Lower lobe of right lung (tissue), 2 donors: ENCODE measurements around the gene CCDC201. TPM values are rescaled to one million over a fixed set of nuclear protein-coding genes. Genes with fewer than 3 reads are reported as not detected.

Experiments
- ATAC-seq, 2 donors: fragments of 200-7000 bp; cut with Tn5 transposase; one replicate each; pipeline ENCODE4 v1.9.1; 2020 to 2022; ENCODE audit warnings: mild to moderate bottlenecking in 2 of 2, moderate library complexity in 2 of 2
- DNase-seq: peaks from one replicate; pipeline ENCODE4 v3.0.0-alpha.2; 2020
- H3K27ac ChIP-seq: fragments of 200-600 bp; one replicate; pipeline ENCODE4 v1.8.0; 2022
- H3K27me3 ChIP-seq: fragments of 200-600 bp; one replicate; pipeline ENCODE4 v1.8.0; 2022; ENCODE audit warnings: low read depth
- H3K36me3 ChIP-seq: fragments of 200-600 bp; one replicate; pipeline ENCODE4 v1.8.0; 2022; ENCODE audit warnings: mild to moderate bottlenecking
- H3K4me1 ChIP-seq: fragments of 200-600 bp; one replicate; pipeline ENCODE4 v1.8.0; 2022
- H3K4me3 ChIP-seq: fragments of 200-600 bp; one replicate; pipeline ENCODE4 v1.8.0; 2022; ENCODE audit warnings: mild to moderate bottlenecking
- H3K9me3 ChIP-seq: fragments of 200-600 bp; one replicate; pipeline ENCODE4 v1.8.0; 2022
- intact Hi-C: fragments of 100-400 bp; cut with DNase I; formaldehyde crosslinking; loops from one replicate; pipeline ENCODE4 v1.11.0; 2022
- total RNA-seq: library from RNA; stranded (reverse); fragmentation: NEBNext Ultra II Directional; extraction: Animal tissue kit (Norgen Biotek cat#: 25700); gene quantifications from one replicate; pipeline ENCODE4 v1.2.1, GENCODE V29; 2021
- TF ChIP-seq, protein P1 (sequence below): fragments of 200-600 bp; IDR thresholded peaks from one replicate; pipeline ENCODE4 v1.8.0; 2022; ENCODE audit warnings: antibody characterized with exemption, mild to moderate bottlenecking
- donor health status: DM: no; HTN: yes; CAD: no; lungs with severe emphysema.

The CCDC201 gene
- total RNA-seq, 1 donor from 2014 or later: not detected

DNA sequence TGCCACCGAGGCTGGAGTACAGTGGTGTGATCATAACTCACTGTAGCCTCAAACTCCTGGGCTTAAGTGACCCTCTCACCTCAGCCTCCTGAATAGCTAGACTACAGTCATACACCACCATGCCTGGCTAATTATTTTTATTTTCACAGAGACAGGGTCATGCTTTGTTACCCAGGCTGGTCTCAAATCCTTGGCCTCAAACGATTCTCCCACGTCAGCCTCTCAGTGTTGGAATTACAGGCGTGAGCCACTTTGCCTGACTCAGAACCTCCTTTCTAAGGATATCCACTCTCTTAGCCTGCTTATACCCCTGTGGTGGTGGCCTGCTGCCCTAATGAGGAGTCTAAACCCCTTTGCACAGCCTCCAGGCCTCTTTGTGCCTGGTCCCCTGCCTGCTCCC lies 11.3 kb upstream of the CCDC201 start:
- TF ChIP-seq, protein P1, sequence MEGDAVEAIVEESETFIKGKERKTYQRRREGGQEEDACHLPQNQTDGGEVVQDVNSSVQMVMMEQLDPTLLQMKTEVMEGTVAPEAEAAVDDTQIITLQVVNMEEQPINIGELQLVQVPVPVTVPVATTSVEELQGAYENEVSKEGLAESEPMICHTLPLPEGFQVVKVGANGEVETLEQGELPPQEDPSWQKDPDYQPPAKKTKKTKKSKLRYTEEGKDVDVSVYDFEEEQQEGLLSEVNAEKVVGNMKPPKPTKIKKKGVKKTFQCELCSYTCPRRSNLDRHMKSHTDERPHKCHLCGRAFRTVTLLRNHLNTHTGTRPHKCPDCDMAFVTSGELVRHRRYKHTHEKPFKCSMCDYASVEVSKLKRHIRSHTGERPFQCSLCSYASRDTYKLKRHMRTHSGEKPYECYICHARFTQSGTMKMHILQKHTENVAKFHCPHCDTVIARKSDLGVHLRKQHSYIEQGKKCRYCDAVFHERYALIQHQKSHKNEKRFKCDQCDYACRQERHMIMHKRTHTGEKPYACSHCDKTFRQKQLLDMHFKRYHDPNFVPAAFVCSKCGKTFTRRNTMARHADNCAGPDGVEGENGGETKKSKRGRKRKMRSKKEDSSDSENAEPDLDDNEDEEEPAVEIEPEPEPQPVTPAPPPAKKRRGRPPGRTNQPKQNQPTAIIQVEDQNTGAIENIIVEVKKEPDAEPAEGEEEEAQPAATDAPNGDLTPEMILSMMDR: no peak
- ATAC-seq (no peak), DNase-seq (no peak)
- H3K36me3 ChIP-seq: no peaks in the 10 kb centered on the region
- H3K4me1 ChIP-seq: peaks cover 8% of the 10 kb centered on the region
- H3K27ac ChIP-seq: no peak overlapping the region
- no peaks in the 10 kb centered on the region for H3K9me3 ChIP-seq
- H3K27me3 ChIP-seq: peaks cover 41% of the 10 kb centered on the region
- intact Hi-C loops: no loop called here
- H3K4me3 ChIP-seq: no peak overlapping the region

GRCh38 chr7:45882465-45882810 lies 9.6 kb upstream of the CCDC201 start:
- H3K27me3 ChIP-seq: peaks cover 24% of the 10 kb centered on the region
- H3K27ac ChIP-seq: no peak overlapping the region
- no peak for DNase-seq
- no peak overlapping the region for H3K4me3 ChIP-seq
- no peaks in the 10 kb centered on the region for H3K4me1 ChIP-seq
- ATAC-seq: no peak
- no peaks in the 10 kb centered on the region for H3K36me3 ChIP-seq
- TF ChIP-seq, protein P1: no peak
- peaks cover 8% of the 10 kb centered on the region for H3K9me3 ChIP-seq
- intact Hi-C loops: no loop called here

DNA sequence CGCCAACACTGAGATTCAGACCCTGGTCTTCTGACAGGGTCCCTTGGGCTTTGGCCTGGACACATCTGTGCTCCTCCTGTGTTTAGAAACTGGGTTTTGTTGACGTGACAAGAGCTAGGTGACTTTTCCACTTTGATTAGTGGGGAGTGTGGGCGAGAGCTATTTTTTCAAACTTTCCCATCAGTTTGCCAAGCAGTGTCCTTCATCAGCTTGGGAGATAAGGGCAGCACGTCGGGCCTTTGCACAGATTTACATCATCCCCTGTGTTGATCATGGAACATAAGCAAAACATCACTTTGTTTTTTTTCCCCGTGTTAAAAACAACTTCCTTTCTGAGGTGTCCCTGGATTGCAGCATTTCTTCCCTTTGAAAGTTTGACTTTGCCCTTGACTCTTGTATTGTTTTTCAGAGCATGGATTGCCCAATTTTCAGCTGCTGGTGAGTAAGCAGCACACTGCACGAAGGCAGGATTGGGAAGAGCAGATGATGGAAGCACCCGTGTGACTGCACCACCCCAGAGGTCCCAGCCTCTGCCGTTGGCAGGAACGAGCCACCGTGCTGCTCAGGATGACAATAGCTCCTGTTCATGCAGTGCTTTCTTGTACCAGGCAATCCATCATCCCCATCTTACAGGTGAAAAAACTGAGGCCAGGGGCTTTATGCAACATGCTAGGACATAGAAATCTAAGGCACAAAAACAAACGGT lies 9.0 kb upstream of the CCDC201 start:
- no peak overlapping the region for H3K4me3 ChIP-seq
- TF ChIP-seq, protein P1: no peak
- intact Hi-C loops: no loop called here
- no peaks in the 10 kb centered on the region for H3K4me1 ChIP-seq
- peaks cover 8% of the 10 kb centered on the region for H3K9me3 ChIP-seq
- no peak overlapping the region for H3K27ac ChIP-seq
- no peak for DNase-seq
- ATAC-seq: no peak
- H3K36me3 ChIP-seq: no peaks in the 10 kb centered on the region
- H3K27me3 ChIP-seq: peaks cover 19% of the 10 kb centered on the region

DNA sequence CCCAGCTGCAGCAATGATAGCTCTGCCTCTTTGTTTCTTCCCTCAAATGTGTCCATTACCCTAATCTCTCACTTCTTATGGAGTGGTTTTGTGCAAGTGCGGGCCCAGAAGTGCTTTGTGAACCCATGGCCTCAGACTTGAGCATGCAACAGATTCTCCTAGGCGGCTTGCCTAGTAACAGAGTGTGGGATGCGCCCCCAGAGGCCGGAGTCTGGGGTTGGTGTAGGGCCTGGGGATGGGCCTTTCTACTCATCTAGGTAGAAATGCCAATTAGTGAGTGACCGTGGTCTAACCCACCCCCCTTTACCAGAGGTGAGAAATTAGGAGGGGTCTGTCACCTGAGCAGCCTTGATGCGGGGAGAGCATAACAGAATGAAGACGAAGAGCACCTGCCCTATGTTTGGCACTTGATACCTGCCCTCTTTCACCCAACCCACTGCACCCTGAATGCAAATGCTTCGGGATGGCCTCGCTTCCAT lies 8.4 kb upstream of the CCDC201 start:
- H3K27ac ChIP-seq: no peak overlapping the region
- no peak for ATAC-seq

DNA sequence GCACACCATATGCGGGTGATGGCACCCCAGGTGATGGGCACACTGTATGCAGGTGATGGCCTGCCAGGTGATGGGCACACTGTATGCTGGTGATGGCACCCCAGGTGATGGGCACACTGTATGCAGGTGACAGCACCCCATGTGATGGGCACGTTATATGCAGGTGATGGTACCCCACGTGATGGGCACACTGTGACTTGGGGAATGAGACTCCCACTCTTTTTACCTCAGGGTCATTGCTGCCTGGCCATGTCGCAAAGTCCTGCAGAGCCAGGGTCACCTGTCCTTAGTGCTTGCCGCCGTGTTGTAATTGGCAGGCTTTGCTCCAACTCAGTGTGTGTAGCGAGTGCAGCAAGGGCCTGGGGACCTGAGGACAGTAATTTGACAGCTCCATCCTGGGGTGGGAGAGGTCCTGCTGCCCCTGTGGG lies 7.6 kb upstream of the CCDC201 start:
- TF ChIP-seq, protein P1: no peak
- no peaks in the 10 kb centered on the region for H3K4me1 ChIP-seq
- ATAC-seq: no peak
- peaks cover 8% of the 10 kb centered on the region for H3K9me3 ChIP-seq
- peaks cover 6% of the 10 kb centered on the region for H3K27me3 ChIP-seq
- H3K4me3 ChIP-seq: no peak overlapping the region
- H3K36me3 ChIP-seq: no peaks in the 10 kb centered on the region
- intact Hi-C loops: no loop called here
- no peak overlapping the region for H3K27ac ChIP-seq
- no peak for DNase-seq

More for the DNA sequence above, 8.4 kb upstream of the CCDC201 start:
- Histone ChIP-seq H3K4me3 (no peak overlapping the region), H3K36me3 (no peaks in the 10 kb centered on the region), H3K4me1 (no peaks in the 10 kb centered on the region), H3K9me3 (peaks cover 8% of the 10 kb centered on the region), H3K27me3 (peaks cover 13% of the 10 kb centered on the region)
- DNase-seq: no peak
- intact Hi-C loops: no loop called here
- TF ChIP-seq, protein P1: no peak
